Endothelial cell (in vitro differentiated cells): Measurements from ENCODE around the gene PCDHGC4. TPM values are rescaled to one million over a fixed set of nuclear protein-coding genes. Genes with fewer than 3 reads are reported as not detected.
A peak's percentile ranks its signal among the peaks of the same experiment; 100 is the strongest.

Experiments
- DNase-seq: peaks from one replicate; pipeline ENCODE4 v3.0.0; 2021; ENCODE audit warnings: low spot score
- H3K27ac Mint-ChIP-seq: one replicate; pipeline ENCODE4 v1.8.0; 2021; ENCODE audit warnings: mixed read lengths, inconsistent platforms; ENCODE audit not compliant: unreplicated experiment
- H3K27me3 Mint-ChIP-seq: one replicate; pipeline ENCODE4 v1.8.0; 2021; ENCODE audit warnings: mild to moderate bottlenecking, moderate library complexity, mixed read lengths, inconsistent platforms; ENCODE audit not compliant: unreplicated experiment
- H3K36me3 Mint-ChIP-seq: one replicate; pipeline ENCODE4 v1.8.0; 2021; ENCODE audit warnings: mild to moderate bottlenecking, low read depth, mixed read lengths, inconsistent platforms; ENCODE audit not compliant: unreplicated experiment
- H3K4me1 Mint-ChIP-seq: one replicate; pipeline ENCODE4 v1.8.0; 2021; ENCODE audit warnings: mild to moderate bottlenecking, mixed read lengths, inconsistent platforms; ENCODE audit not compliant: unreplicated experiment
- H3K4me3 Mint-ChIP-seq: one replicate; pipeline ENCODE4 v1.8.0; 2021; ENCODE audit warnings: mild to moderate bottlenecking, mixed read lengths, inconsistent platforms; ENCODE audit not compliant: unreplicated experiment
- H3K9me3 Mint-ChIP-seq: one replicate; pipeline ENCODE4 v1.8.0; 2021; ENCODE audit warnings: mixed read lengths, inconsistent platforms; ENCODE audit not compliant: unreplicated experiment
- total RNA-seq: library from RNA; stranded (reverse); fragmentation: NEBNext Ultra II Directional; extraction: Animal tissue kit (Norgen Biotek cat#: 25700); gene quantifications from one replicate; pipeline ENCODE4 v1.2.1, GENCODE V29; 2021; ENCODE audit not compliant: unreplicated experiment
- TF ChIP-seq, protein P1 (sequence below): fragments of 200-600 bp; sonication (generic); IDR thresholded peaks from one replicate; pipeline ENCODE4 v1.5.0; 2021; ENCODE audit warnings: antibody characterized with exemption; ENCODE audit not compliant: unreplicated experiment

Gene PCDHGC4
- total RNA-seq, 1 donor from 2014 or later, result 3.5 TPM

DNA sequence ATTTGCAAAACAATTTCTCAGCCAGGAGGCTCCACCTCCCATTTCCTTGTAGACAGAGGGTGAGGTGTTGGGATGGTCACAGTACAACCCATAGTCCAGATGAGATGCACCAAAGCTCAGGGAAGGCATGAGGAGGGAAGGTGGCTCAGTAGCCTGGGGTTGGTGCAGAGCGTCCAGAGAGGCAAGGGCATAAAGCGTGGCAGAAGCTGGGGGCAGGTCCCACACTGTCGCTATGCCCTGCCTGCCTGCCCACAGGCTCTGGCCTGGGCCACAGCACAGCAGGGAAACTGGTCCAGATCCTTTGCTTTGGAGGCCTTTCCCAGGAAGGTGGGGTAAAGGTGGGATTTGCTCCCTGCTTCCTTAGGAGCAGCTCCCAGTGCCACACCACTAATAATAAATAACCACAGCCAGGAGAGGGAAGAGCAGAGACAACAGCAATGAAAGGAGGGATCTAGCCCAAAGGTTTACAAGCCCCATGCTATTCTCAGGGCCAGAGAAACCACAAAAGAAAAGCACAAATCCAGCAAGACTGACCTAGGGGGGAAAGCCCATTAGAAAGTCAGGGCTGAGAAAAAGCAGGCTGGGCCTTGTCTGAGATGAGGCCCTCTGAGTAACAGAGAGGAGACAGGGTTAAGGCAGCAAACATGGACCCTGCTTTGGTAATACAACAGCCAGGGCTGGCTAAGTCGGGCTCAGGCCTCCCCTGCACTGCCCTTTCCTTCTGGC lies 31.3 kb downstream of the PCDHGC4 start:
- TF ChIP-seq, protein P1, sequence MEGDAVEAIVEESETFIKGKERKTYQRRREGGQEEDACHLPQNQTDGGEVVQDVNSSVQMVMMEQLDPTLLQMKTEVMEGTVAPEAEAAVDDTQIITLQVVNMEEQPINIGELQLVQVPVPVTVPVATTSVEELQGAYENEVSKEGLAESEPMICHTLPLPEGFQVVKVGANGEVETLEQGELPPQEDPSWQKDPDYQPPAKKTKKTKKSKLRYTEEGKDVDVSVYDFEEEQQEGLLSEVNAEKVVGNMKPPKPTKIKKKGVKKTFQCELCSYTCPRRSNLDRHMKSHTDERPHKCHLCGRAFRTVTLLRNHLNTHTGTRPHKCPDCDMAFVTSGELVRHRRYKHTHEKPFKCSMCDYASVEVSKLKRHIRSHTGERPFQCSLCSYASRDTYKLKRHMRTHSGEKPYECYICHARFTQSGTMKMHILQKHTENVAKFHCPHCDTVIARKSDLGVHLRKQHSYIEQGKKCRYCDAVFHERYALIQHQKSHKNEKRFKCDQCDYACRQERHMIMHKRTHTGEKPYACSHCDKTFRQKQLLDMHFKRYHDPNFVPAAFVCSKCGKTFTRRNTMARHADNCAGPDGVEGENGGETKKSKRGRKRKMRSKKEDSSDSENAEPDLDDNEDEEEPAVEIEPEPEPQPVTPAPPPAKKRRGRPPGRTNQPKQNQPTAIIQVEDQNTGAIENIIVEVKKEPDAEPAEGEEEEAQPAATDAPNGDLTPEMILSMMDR, result no peak
- Mint-ChIP-seq H3K36me3 (peaks cover 55% of the 10 kb centered on the region), H3K27ac (no peak overlapping the region), H3K27me3 (peaks cover 22% of the 10 kb centered on the region), H3K4me1 (peaks cover 71% of the 10 kb centered on the region), H3K4me3 (peak overlapping the region; percentile 40), H3K9me3 (no peaks in the 10 kb centered on the region)
- no peak for DNase-seq

DNA sequence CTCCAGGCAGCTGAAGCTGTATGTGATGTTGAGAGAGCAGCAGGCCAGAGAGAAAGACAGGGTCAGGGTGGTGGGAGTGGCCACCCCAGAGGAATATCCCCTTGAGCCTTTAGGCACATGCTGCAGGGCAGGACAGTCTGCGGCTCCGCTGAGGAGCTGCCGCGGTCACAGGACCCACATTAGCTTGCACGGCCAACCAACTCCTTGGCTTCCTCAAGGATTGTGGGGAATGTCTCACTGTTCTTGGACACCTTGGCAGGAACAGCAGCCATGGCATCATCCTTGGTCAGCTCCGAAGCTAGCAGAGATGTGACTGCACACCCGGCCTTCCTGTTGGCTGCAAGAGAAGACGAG lies 31.8 kb downstream of the PCDHGC4 start:
- Mint-ChIP-seq H3K9me3 (no peaks in the 10 kb centered on the region), H3K4me3 (peak overlapping the region; percentile 66), H3K36me3 (peaks cover 55% of the 10 kb centered on the region), H3K27ac (no peak overlapping the region), H3K4me1 (peaks cover 72% of the 10 kb centered on the region), H3K27me3 (peaks cover 17% of the 10 kb centered on the region)
- no peak for DNase-seq
- TF ChIP-seq, protein P1, result no peak

GRCh38 chr5:141517312-141517711 lies 32.5 kb downstream of the PCDHGC4 start:
- Mint-ChIP-seq H3K27ac (no peak overlapping the region), H3K36me3 (peaks cover 52% of the 10 kb centered on the region), H3K4me3 (peak overlapping the region; percentile 50), H3K27me3 (peaks cover 16% of the 10 kb centered on the region), H3K4me1 (peaks cover 75% of the 10 kb centered on the region), H3K9me3 (no peaks in the 10 kb centered on the region)
- DNase-seq, result no peak
- TF ChIP-seq, protein P1, result no peak

GRCh38 chr5:141517880-141518617 lies 33.2 kb downstream of the PCDHGC4 start:
- Mint-ChIP-seq H3K27me3 (peaks cover 12% of the 10 kb centered on the region), H3K9me3 (no peaks in the 10 kb centered on the region), H3K4me1 (peaks cover 73% of the 10 kb centered on the region), H3K36me3 (peaks cover 48% of the 10 kb centered on the region), H3K4me3 (no peak overlapping the region), H3K27ac (peak overlapping the region; percentile 6)
- TF ChIP-seq, protein P1, result no peak
- no peak for DNase-seq

DNA sequence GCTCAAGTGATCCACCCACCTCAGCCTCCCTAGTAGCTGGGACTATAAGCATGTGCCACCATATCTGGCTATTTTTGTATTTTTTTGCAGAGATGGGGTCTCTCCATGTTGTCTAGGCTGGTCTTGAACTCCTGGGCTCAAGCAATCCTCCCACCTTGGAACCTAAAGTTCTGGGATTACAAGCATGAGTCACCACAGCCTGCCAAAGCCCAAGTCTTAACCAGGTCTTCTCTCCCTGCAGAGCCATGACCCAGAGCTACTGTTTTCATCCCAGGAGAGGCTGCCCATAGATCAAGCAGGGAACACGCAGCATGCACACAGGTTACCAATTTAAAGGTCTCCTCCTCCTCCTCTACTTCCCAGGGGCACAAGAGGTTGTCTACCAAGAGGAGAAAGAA lies 33.8 kb downstream of the PCDHGC4 start:
- no peaks in the 10 kb centered on the region for H3K9me3 Mint-ChIP-seq
- no peak overlapping the region for H3K27ac Mint-ChIP-seq
- no peak overlapping the region for H3K4me3 Mint-ChIP-seq
- peaks cover 8% of the 10 kb centered on the region for H3K27me3 Mint-ChIP-seq
- H3K36me3 Mint-ChIP-seq, result peaks cover 48% of the 10 kb centered on the region
- H3K4me1 Mint-ChIP-seq, result peaks cover 70% of the 10 kb centered on the region
- DNase-seq, result no peak
- TF ChIP-seq, protein P1, result no peak
